ENCODE data around the gene EDDM3A. TPM values are rescaled to one million over a fixed set of nuclear protein-coding genes. Genes with fewer than 3 reads are reported as not detected.
A peak's percentile ranks its signal among the peaks of the same experiment; 100 is the strongest.

EDDM3A gene
- total RNA-seq, result not detected

GRCh38 chr14:20745571-20746358 lies at the start of gene EDDM3A:
TSS of gene EDDM3A (plus strand) at chr14:20745887. CDS start at chr14:20747581, 1,694 bp downstream.
- H3K27me3 ChIP-seq, result no peaks in the 10 kb centered on the region
- H3K4me1 ChIP-seq, result no peaks in the 10 kb centered on the region
- no peak within 1 kb of the TSS for H3K4me3 ChIP-seq (replicated peaks in 1 of 3)
- H3K9me3 ChIP-seq, result no peaks in the 10 kb centered on the region
- H3K27ac ChIP-seq, result no peak within 1 kb of the TSS
- no peak for DNase-seq
- WGBS, 2 donors, result 81 to 86% methylated on average over 6 of the region's 6 CpGs
- intact Hi-C loops (cut with DNase I), result no loop called here
- no peaks in the 10 kb centered on the region for H3K36me3 ChIP-seq
- TF ChIP-seq CTCF (IDR thresholded peaks at IDR 0.05), result no peak
- no peak for TF ChIP-seq POLR2A (IDR thresholded peaks at IDR 0.05)

- intact Hi-C loops (cut with DNase I), result loop anchor here (10.0 kb wide), 1 partner anchor 162 kb away; no protein-coding TSS in a partner anchor
- Histone ChIP-seq H3K27ac (no peak overlapping the region), H3K27me3 (no peaks in the 10 kb centered on the region), H3K9me3 (no peaks in the 10 kb centered on the region), H3K4me3 (replicated peaks in 1 of 3) (no peak overlapping the region), H3K36me3 (no peaks in the 10 kb centered on the region), H3K4me1 (no peaks in the 10 kb centered on the region)
- DNase-seq, result no peak
- TF ChIP-seq CTCF (IDR thresholded peaks at IDR 0.05), result no peak
- TF ChIP-seq POLR2A (IDR thresholded peaks at IDR 0.05), result no peak
- WGBS, 2 donors, result 94 to 95% methylated on average over 5 of the region's 5 CpGs
Observed at GRCh38 chr14:20696764-20697163, 48.9 kb upstream of the EDDM3A start.

- Histone ChIP-seq H3K9me3 (no peaks in the 10 kb centered on the region), H3K36me3 (no peaks in the 10 kb centered on the region), H3K27ac (no peak overlapping the region), H3K4me3 (replicated peaks in 1 of 3) (no peak overlapping the region), H3K27me3 (no peaks in the 10 kb centered on the region), H3K4me1 (no peaks in the 10 kb centered on the region)
- 34 to 39% methylated on average over 6 of the region's 6 CpGs for WGBS, 2 donors
- TF ChIP-seq CTCF (IDR thresholded peaks at IDR 0.05) (peak; percentile 28 to 85 (median 68)), POLR2A (IDR thresholded peaks at IDR 0.05) (no peak)
- intact Hi-C loops (cut with DNase I), result loop anchor here (10.0 kb wide), 1 partner anchor 163 kb away; no protein-coding TSS in a partner anchor
- DNase-seq, result peak; percentile 65 to 74
Observed at GRCh38 chr14:20697273-20698017, 48.2 kb upstream of the EDDM3A start.

DNA sequence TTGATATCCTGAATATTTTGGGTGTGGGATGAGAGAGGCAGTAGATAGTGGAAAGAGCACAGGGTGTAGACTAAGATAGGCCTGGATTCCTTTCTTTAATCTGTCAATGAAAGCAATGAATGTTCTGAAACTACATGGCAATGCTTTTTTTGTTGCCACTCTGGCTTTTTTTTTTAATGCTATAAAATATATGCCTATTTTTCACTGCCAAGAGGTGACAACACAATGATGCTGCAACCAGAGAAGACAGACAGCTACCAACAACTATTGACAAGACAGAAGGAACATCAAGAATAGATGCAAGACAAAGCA lies 47.7 kb upstream of the EDDM3A start:
- Histone ChIP-seq H3K27me3 (no peaks in the 10 kb centered on the region), H3K4me1 (no peaks in the 10 kb centered on the region), H3K36me3 (no peaks in the 10 kb centered on the region), H3K4me3 (replicated peaks in 1 of 3) (no peak overlapping the region), H3K27ac (no peak overlapping the region), H3K9me3 (no peaks in the 10 kb centered on the region)
- intact Hi-C loops (cut with DNase I), result loop anchor here (10.0 kb wide), 1 partner anchor 163 kb away; no protein-coding TSS in a partner anchor
- no peak for TF ChIP-seq CTCF (IDR thresholded peaks at IDR 0.05)
- TF ChIP-seq POLR2A (IDR thresholded peaks at IDR 0.05), result no peak
- DNase-seq, result no peak

GRCh38 chr14:20698934-20699333 lies 46.8 kb upstream of the EDDM3A start:
- DNase-seq, result no peak
- no peaks in the 10 kb centered on the region for H3K9me3 ChIP-seq
- WGBS, 2 donors, result 81 to 91% methylated on average over 5 of the region's 5 CpGs
- TF ChIP-seq POLR2A (IDR thresholded peaks at IDR 0.05), result no peak
- no peak for TF ChIP-seq CTCF (IDR thresholded peaks at IDR 0.05)
- H3K36me3 ChIP-seq, result no peaks in the 10 kb centered on the region
- H3K27me3 ChIP-seq, result no peaks in the 10 kb centered on the region
- no peak overlapping the region for H3K4me3 ChIP-seq (replicated peaks in 1 of 3)
- intact Hi-C loops (cut with DNase I), result loop anchor here (10.0 kb wide), 1 partner anchor 164 kb away; no protein-coding TSS in a partner anchor
- no peaks in the 10 kb centered on the region for H3K4me1 ChIP-seq
- no peak overlapping the region for H3K27ac ChIP-seq
